Myocyte (in vitro differentiated cells): ENCODE data around the gene HIBCH. TPM values are rescaled to one million over a fixed set of nuclear protein-coding genes. Genes with fewer than 3 reads are reported as not detected.
"Not testable (repeated sequence)": the region's sequence is repeated elsewhere in the genome, so short reads cannot be mapped to it uniquely, and the experiment has no call there.

Experiments
- DNase-seq: peaks from one replicate; pipeline ENCODE4 v3.0.0-alpha.2; 2012; ENCODE audit warnings: low read depth
- total RNA-seq: library from RNA; depleted of rRNA; stranded (reverse); fragments of >200 nt; gene quantifications from 2 replicates; pipeline ENCODE4 v1.2.3, GENCODE V29; 2014

HIBCH gene
- total RNA-seq, 1 donor from 2014 or later, result 13.6 TPM

DNA sequence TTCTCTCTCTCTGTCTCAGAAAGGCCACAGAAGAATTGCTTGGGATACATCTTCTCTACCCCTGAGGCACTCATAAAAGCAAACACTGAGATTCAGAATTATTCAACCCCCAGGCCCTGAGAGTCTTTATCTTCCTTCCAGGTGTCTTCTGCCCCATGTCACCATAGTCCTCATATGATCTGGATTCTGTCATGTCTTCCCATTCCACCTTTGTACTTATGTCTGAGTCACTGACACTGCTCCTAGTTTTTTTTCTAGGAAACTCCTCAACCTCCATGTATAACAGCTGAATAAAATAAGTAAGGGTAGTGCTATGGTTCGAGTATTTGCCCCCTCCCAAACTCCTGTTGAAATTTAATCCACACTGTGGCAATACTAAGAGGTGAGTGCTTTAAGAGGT, 11.6 kb downstream of the HIBCH start:
- DNase-seq, result no peak

DNA sequence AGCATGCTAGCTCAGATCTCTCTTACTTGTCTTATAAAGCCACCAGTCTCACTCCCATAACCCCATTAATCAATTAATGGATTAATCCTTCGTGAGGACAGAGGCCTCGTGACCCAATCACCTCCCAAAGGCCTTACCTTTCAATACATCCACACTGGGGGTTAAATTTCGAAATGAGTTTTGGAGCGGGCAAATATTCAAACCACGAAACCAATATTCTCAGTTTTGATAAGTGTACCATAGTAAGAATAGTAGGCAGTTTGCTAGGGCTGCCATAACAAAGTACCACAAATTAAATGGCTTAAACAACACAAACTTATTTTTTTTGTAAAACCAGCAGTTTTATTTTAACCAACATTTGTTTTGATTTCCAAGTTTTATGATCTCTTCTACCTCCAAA, 15.2 kb downstream of the HIBCH start:
- DNase-seq, result no peak

DNA sequence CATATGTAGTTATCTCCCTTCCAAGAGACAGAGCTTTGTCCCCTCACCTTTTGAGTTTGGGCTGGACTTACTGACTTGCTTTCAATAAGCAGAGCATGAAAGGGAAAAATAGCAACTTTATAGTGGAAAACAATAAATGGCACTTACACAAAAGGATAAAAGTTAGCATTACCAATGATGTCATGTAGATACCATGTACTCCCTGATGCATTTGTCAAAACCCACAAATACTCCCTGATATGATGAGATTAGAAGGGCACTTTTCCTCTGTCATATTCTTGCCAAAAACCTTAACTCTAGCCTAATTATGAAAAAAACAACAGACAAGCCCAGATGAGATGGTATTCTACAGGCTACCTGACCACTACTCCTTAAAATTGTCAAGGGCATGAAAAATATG, 16.0 kb downstream of the HIBCH start:
- DNase-seq, result no peak

DNA sequence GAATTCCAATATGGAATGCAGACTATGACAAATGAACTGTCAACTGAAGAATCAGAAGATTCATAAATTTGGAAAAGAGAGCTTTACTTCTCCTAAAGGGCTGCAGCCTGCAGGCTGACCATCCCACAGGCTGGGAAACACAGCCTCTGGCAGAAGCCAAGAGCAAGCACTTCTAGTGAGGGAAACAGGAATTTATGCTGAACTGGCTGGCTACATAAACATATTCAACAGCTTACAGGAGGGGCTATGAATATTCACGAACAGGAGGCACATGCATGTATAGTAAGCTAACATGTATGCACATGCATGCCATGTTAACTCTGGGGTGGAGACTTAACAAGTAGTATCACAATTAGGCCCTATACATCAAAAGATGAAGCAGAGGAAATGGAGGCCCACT, 17.6 kb downstream of the HIBCH start:
- DNase-seq, result no peak

DNA sequence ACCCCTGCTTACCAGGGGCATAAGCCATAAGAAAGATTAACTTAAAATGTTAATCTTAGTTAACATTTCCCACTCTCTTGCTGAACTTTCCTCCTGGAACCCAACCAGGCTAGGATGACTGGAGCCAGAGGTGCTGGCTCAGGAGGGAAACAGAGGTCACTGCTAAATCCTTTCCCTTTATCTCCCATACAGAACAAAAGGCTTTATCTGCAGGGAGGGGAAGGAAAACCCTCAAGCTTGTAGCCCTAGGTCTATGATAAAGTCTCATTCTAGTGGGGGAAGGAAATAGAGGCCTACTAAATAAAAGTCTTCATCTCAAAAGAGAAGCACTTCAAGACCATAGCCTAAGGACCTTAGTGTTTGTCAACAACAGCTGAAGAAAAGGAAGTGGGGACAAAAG, 18.6 kb downstream of the HIBCH start:
- DNase-seq, result no peak

DNA sequence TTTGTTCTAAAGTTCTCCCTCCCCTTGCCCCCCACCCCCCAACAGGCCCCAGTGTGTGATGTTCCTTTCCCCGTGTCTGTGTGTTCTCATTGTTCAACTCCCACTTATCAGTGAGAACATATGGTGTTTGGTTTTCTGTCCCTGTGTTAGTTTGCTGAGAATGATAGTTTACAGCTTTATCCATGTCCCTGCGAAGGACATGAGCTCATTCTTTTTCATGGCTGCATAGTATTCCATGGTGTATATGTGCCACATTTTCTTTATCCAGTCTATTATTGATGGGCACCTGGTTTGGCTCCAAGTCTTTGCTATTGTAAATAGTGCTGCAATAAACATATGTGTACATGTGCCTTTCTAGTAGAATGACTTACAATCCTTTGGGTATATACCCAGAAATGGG, 21.7 kb downstream of the HIBCH start:
- not testable (repeated sequence) for DNase-seq

DNA sequence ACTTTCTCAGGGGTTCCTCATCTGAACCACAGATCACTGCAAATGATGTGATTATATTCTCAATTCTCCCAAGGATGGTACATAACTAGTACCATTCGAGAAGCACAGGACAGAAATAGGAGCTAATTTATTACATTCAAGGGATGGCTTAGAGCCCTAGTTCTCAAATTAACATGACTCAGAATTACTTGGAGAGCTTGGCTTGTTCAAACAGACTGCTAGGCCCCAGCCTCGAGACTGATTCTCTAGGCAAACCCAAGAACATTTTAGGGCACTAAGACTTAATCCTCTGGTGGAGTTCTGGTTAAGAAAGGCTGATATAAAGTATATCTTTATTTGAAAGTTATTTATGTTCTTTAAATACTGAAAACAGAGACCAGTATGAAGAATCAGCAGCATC, 35.8 kb downstream of the HIBCH start:
- DNase-seq, result peak; percentile 62

DNA sequence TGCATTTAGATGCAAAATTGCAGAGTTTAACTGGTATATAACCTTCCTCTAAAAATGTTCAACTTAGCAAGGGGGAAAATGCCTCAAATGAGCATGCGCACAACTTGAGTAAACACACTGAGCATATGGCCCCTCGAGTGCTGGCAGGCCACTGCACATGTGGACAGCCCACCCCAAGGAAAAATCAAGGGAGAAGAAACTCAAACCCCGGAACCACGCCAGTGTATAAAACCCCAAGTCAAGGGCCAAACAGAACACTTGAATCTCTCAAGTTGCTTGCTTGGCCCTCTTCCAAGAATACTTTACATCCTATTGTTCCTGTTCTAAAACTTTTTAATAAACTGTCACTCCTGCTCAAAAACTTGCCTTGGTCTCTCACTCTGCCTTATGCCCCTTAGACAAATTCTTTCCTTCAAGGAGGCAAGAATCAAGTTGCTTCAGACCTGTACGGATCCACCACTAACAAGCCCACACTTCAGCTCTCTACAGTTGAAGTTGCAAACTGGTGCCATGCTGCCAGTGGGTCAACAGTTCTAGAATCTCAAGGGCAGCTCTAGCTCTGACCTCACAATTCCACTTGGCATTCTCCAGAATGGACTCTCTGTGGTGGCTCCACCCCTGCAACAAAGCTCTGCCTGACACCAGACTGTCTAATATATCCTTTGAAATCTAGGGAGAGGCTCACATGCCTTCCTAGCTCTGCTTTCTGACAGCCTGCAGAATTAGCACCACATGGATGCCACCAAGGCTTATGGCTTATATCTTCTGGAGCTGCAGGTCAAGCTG, 38.9 kb downstream of the HIBCH start:
- DNase-seq, result no peak

DNA sequence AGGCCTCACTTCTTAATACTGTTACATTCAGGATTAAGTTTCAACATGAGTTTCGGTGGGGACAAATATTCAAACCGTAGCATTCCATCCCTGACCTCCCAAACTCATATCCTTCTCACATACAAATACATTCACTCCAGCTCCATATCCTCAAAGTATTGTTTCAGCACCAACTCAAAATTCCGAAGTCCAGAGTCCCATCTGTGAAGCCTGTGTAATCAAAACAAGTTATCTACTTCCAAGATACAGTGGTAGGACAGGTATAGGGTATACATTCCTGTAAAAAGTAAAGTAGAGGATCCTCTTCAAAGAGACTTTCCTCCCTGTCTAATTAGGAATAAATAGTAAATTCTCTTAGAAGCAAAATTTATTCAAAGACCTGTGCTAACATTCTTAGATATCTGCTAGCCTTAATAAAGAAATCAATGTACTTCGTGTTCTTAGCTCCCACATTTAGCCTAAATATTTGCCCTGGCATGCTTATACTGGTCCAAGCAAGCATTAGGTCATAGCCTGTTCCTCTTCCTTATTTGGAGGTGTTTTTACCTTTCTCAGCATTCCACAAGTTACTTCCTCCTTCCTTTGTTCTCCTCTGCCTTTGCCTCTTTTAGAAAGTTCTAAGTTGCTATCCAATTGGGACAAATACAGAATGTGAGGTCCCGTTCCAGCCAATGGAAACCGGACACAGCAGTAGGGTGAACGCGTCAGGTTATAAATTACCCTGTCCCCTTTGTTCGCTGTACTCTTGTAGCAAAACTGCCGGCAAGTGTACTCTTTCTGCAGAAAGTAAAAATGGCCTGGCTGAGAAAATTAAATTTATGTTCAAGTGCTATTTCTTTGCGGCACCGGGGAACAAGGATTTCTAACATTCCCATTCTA, 40.1 kb downstream of the HIBCH start:
- not testable (repeated sequence) for DNase-seq

DNA sequence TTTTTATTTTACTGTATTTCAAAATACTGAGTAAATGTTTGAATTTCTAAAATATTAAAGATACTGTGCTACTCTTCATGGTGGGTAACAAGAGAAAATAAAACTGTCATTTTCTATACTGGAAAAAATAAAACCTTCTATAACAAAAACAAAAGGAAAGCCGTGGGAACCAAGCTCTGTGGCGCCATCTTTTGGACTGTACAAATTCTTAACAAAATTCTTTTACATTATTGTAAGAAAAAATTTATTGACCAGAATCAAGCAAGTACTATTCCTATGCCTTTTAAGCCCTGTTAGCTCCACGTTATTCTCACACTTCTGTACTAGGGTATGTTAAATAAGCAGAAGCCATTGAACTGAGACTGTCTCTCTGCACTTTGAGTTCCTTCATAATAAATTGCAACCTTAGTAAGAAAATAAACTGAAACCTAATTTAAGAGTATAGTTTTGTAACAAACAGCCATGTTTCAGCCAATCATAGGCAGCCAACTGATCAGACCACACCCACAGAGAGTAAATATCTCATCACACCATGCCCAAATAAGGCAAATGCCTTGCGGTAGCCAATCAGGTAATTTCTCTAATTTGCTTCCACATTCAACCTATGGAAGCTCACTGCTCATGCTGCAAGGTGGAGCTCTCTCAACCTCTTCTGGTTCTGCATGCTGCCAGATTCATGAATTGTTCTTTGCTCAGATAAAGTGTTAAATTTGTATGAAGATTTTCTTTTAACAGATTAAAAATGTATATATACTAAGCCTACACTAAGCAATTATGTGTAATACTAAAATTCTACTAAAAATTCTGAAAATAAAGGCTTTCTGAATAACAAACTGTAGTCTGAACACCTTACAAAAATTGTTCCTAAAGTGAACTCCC, 42.2 kb downstream of the HIBCH start:
- peak; percentile 43 for DNase-seq

DNA sequence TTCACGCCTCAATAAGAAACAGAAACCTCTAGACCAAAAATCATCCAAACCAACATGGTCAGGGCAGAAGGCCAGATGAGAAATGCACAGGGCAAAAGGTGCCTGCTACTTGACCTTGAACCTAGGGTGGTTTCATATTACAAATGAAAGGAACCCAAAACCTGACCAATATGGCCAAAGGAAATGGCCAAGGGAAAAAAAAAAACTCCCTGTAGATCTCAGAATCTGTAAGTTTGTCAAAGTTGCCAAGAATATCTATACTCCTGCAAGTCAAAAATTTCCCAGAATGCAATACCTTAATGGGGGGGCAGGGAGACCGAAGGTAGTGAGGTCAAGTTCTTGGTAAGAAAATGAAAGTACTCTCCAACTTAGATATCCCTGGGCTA, 47.2 kb downstream of the HIBCH start:
- no peak for DNase-seq

DNA sequence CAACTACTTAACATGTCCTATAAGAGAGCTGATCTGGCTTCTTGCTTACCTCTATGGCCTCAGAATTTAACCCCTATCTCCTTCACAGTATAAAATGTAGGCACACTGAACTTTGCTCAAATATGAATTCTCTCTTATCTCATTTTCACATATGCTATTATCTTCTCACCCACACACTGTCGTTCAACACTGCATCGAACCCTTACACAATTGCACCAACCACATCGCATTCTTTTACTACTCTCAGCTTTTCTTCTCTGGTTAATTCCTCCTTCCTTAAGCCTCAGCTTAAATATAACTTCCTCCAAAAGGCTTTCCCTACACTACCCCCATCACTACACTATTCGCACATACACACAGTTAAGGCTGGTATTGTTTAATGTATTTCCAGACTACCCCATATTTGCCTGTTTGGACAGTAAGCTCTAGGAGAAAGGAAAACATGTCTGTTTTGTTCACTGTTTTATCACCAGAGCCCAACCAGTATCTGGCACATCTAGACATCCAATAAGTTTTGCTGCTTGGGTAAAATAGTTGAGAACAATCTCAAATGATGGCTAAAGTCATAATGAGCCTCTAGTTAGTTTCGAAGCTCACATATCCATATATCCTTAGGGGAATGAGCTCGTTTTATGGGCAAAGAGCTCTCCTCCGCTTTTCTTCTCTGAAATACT, 47.7 kb downstream of the HIBCH start:
- DNase-seq, result no peak

DNA sequence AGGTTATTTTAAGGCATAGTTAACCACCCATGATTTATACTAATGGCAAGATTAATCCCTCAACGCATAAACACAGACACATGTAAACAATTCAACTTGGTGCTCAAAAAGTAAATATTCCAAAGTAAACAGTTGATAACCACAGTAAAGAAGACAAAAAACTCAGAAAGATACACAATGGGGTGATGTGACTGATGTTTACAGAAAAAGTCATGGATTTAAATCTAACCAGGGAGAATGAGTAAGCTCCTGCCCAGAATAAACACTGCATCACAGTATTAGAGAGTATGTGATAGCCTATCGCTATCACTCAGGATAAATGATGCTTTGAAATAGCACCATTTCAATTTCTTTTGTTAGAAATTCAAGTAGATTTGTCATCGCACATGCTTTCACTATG, 49.3 kb downstream of the HIBCH start:
- no peak for DNase-seq

DNA sequence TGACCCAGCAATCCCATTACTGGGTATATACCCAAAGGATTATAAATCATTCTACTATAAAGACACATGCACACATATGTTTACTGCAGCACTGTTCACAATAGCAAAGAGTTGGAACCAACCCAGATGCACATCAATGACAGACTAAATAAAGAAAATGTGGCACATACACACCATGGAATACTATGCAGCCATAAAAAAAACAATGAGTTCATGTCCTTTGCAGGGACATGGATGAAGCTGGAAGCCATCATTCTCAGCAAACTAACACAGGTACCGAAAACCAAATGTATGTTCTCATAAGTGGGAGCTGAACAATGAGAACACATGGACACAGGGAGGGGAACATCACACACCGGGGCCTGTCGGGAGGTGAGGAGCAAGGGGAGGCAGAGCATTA, 49.9 kb downstream of the HIBCH start:
- DNase-seq, result not testable (repeated sequence)

DNA sequence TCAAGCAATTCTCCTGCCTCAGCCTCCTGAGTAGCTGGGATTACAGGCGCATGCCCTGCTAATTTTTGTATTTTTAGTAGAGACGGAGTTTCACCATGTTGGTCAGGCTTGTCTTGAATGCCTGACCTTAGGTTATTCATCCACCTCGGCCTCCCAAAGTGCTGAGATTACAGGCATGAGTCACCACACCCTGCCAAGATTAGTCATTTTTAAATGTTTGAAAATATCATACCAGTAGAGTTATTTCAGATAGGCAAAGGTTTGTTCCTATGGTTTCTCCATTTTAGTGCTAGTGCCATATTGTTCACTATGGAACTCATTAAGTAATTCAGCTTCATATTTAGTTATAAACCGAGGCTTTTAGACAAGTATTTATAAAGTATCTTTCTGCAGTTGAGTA, 52.3 kb downstream of the HIBCH start:
- DNase-seq, result no peak

DNA sequence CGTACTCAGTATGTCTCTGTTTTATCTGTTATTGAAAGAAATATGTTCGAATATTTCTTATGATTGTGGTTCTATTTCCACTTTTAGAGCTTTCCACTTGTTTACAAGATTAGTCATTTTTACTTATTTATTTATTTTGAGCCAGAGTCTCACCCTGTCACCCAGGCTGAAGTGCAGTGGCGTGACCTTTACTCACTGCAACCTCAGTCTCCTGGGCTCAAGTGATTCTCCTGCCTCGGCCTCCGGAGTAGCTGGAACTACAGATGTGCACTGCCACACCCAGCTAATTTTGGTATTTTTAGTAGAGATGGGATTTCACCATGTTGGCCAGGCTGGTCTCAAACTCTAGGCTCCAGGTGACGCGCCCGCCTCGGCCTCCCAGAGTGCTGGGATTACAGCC, 53.3 kb downstream of the HIBCH start:
- no peak for DNase-seq

DNA sequence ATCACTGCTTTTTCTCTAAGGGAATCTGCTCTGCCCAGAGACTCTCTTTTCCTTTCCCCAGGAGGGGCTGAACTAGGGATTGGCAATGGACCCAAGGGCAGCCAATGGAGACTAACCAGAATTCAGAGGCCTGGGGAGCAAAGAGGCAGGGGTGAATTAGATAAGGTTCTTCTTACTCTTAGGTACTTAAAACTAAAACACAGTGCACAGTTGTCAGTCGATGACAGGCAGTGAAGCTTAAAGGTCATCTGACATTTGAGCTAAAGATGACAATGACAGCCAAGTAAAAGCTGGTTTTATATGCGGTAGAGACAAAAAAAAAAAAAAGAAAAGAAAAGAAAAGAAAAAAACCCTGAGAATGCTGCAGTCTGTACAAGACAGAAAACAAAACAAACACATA, 57.8 kb downstream of the HIBCH start:
- DNase-seq, result no peak

DNA sequence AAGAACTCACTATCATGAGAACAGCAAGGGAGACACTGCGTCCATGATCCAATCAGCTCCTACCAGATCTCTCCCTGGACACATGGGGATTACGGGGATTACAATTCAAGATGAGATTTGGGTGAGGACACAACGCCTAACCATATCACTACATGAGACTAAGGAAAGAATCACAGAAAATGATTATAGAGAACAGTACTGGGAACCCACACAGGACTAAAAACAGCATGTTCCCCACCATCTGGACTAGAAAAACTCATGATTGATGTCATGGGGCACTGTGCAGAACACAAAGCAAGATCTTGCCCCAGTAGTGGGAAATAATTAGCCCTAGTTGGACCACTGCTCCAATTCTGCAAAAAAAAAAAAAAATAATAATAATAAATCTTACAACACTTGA, 63.5 kb downstream of the HIBCH start:
- DNase-seq, result no peak

DNA sequence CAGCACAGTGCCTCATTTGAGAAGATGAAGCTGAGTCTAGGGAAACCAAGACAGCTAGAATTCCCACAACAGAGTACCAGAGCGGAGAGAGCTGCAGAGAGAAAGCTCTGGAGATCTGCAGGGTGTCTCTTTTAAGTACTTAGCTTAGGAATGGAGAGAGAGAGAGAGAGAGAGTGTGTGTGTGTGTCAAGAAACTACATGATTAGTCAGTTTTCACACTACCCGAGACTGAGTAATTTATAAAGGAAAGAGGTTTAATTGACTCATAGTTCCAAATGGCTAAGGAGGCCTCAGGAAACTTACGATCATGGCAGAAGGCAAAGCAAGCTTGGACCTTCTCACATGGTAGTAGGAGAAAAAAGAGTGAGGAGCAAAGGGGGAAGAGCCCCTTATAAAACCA, 64.0 kb downstream of the HIBCH start:
- no peak for DNase-seq

DNA sequence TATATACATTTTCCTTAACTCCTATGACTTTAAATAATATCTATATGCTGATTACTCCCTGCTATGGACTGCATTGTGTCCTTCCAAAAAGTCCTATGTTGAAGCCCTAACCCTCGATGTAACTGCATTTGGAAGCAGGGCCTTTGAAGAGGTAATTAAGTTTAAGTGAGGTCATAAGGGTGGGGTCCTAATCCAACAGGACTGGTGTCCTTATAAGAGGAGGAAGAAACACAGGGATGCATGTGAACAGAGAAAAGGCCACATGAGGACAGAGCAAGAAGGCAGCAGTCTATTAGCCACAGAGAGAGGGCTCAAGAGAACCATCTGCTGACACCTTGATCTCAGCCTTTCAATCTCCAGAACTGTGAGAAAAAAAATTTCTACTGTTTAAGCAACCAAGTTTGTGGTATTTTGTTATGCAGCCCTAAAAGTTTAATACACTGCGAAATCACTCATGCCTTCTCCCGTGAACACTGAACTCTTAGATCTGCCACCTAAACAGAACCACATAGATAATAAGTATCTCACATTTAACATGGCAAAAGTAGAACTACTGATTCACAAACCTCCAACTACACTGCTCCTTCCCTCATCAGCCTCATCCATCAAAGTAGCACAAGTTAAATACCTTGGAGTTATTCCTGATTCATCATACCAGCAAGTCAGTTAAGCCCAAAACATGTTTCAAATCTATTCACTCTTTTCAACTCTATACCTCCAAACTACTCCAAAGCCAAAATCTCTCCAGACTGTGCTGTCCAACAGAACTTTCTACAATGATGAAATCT, 65.4 kb downstream of the HIBCH start:
- DNase-seq, result no peak
